ENCODE results near the gene MAPK4.
A peak's percentile ranks its signal among the peaks of the same experiment; 100 is the strongest.

MAPK4 gene

DNA sequence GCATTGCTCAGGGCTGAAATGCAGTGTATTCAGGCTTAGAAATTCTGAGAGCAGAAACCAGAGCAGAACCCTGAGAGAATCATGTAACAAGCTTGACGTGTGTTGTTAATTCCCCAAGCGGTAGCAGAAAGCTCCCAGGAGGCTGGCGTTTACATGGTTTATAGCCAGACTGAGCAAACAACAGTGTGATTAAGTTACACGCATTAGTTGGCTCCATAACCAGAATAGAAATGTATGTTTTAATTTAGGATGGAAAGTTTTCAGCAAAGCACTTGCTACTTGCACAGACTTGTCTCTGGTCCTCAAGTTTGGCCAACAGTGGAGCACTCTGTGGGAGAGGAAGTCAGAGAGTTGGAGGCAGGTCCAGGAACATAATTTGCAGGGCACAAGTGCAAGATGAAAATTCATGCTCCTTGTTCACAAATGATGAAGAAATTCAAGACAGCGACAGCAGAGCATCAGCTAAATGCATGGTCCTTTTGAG, 69.3 kb downstream of the MAPK4 start:
- TF ChIP-seq, protein P1, sequence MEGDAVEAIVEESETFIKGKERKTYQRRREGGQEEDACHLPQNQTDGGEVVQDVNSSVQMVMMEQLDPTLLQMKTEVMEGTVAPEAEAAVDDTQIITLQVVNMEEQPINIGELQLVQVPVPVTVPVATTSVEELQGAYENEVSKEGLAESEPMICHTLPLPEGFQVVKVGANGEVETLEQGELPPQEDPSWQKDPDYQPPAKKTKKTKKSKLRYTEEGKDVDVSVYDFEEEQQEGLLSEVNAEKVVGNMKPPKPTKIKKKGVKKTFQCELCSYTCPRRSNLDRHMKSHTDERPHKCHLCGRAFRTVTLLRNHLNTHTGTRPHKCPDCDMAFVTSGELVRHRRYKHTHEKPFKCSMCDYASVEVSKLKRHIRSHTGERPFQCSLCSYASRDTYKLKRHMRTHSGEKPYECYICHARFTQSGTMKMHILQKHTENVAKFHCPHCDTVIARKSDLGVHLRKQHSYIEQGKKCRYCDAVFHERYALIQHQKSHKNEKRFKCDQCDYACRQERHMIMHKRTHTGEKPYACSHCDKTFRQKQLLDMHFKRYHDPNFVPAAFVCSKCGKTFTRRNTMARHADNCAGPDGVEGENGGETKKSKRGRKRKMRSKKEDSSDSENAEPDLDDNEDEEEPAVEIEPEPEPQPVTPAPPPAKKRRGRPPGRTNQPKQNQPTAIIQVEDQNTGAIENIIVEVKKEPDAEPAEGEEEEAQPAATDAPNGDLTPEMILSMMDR (conservative IDR thresholded peaks at IDR 0.05; ENCODE audit: control insufficient read depth, insufficient read depth, low read depth, low read length) = no peak
- H3K4me3 ChIP-seq (ENCODE audit: control insufficient read depth, low read depth, low read length) = no peak overlapping the region
- peak; percentile 9 for DNase-seq (ENCODE audit: low read depth)

DNA sequence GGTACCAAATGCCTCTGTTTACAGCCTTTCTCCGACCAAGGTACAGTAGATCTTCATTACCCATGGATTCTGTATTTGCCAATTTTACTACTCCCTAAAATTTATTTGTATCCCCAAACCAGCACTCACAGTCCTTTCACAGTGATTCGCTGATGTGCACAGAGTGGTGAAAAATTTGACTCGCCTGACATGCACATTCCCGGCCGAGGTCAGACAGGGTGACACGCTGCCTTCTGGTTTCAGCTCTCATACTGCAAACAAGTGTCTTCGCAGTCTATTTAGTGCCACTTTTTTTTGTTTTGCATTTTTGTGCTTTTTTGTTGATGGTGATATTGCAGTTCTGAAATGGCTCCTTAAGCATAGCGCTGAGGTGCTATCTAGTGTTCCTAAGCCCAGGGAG, 71.0 kb downstream of the MAPK4 start:
- no peak for DNase-seq (ENCODE audit: low read depth)
- no peak overlapping the region for H3K4me3 ChIP-seq (ENCODE audit: control insufficient read depth, low read depth, low read length)
- TF ChIP-seq, protein P1 (conservative IDR thresholded peaks at IDR 0.05; ENCODE audit: control insufficient read depth, insufficient read depth, low read depth, low read length) = no peak

DNA sequence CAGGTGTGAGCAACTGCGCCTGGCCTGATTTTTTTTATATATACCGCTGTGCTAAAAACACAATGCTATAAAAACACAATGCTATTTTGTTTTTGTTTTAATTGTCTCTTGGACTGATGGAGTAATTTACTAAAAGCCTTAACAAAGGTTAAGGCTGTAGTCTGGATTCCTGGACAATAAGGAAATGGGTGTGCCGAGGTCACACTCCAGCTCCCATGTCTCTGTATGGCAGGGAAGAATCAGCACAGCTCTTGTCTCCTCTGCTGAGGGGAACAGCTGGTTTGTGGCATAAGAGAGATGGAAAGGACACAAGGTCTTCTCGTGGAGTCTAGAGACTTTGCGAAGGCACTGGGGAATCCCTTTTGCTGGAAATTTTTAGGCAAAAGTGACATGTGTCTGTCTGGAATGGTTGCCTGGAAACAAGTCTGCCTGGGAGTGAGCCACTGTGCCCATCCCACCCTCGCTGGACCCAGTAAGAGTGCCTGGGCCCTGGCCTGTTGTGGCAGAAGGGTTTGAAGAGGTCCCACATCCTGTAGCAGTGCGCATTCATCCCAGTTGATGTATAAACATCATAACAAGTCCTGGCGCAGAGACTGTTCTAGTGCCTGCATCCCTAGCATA, 73.1 kb downstream of the MAPK4 start:
- H3K4me3 ChIP-seq (ENCODE audit: control insufficient read depth, low read depth, low read length) = no peak overlapping the region

DNA sequence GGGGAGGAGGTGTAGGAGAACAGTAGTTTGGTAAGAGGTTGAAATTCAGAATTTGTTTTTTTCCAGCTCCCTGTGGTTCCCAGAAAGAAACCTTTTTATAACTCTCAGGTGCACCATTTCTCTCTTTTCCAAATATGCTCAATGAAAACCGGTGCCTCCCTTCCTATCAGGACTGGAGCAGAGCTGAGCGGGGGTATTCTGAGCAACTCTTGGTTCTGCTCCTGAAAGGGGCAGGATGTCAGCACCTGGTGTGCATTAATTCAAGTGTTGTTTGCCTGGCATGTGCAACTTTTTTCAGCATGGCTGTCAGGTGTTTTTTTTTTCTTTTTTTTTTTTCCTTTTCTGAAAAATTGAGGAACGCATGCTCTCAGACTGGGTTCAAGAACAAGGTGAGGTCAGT, 74.1 kb downstream of the MAPK4 start:
- TF ChIP-seq, protein P1 (conservative IDR thresholded peaks at IDR 0.05; ENCODE audit: control insufficient read depth, insufficient read depth, low read depth, low read length) = no peak
- DNase-seq (ENCODE audit: low read depth) = no peak
- H3K4me3 ChIP-seq (ENCODE audit: control insufficient read depth, low read depth, low read length) = no peak overlapping the region

More for the DNA sequence above, 73.1 kb downstream of the MAPK4 start:
- DNase-seq (ENCODE audit: low read depth) = no peak
- TF ChIP-seq, protein P1 (conservative IDR thresholded peaks at IDR 0.05; ENCODE audit: control insufficient read depth, insufficient read depth, low read depth, low read length) = no peak

DNA sequence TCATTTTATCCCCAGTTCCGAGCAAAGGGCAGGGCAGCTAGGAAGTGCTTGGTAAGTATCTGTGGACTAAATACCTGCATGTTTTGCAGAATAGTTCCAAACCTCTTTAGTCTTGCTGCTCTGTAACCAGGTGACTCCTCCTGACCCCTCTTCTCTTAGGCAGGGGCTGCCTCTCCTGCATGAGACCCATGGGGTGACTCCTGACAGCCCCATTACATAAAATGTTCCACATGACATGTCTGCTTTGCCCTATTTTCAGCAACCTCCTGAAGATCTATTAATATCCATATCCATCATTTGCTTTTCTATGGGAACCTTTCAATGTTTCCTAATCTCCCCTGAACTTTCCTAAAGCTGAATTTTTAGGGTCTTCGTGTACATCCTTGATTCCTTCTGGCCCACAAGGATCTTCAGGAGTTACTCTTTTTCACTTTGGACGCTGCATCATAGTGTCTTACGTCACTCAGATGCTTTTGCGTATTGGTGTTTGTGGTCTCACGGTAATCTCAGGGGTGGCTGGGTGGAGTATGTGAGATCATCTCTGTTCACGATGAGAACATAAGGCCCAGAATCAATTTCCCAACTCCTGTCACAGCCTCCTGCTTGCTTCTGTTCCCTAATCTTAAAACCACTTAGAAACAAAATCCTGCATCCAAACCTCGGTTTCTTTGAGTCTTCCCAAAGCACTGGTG, 76.6 kb downstream of the MAPK4 start:
- no peak for DNase-seq (ENCODE audit: low read depth)
- H3K4me3 ChIP-seq (ENCODE audit: control insufficient read depth, low read depth, low read length) = no peak overlapping the region
- TF ChIP-seq, protein P1 (conservative IDR thresholded peaks at IDR 0.05; ENCODE audit: control insufficient read depth, insufficient read depth, low read depth, low read length) = no peak

DNA sequence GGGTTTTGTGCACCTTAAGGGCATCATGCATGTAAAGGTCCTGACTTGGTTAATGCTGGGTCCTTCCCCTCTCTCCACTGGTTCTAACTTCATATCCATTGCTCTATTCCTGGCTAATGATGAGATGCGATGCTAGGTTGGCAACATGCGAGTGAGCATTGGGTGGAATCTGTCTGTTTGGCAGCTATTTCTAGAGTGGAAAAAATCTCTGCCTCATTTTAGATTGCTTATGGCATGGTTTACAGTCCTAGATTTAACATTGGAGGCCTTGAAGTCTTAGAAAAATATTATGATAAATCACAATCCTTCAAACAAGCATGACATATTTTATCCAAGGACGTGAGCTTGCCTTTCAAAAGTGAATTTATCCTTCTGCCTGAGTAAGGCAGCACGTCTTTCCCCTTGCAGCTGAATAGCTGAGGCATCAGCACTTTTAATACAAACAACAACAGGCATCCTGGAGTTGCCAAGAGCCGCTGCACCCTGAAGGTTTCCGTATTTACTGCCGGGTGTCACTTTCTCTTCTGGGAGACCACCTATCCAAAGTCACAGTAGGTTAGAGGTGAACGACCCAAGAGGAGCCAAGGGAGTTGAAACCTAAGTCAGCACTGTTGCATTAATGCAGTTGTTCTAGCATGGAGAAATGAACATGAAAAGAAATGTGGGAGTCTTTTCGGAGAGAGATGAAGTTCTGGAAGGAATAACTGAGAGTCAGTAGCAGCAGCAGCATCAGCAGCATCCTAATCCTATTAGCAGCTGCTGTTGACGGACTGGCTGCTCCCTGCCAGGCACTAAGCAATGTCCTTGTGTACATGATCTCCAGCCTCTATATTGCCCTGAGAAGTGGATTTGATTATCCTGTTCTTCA, 78.4 kb downstream of the MAPK4 start:
- TF ChIP-seq, protein P1 (conservative IDR thresholded peaks at IDR 0.05; ENCODE audit: control insufficient read depth, insufficient read depth, low read depth, low read length) = no peak
- DNase-seq (ENCODE audit: low read depth) = no peak

More for the DNA sequence above, 78.4 kb downstream of the MAPK4 start:
- H3K4me3 ChIP-seq (ENCODE audit: control insufficient read depth, low read depth, low read length) = no peak overlapping the region
